ENCODE results near the gene DPM3.

The DPM3 gene

DNA sequence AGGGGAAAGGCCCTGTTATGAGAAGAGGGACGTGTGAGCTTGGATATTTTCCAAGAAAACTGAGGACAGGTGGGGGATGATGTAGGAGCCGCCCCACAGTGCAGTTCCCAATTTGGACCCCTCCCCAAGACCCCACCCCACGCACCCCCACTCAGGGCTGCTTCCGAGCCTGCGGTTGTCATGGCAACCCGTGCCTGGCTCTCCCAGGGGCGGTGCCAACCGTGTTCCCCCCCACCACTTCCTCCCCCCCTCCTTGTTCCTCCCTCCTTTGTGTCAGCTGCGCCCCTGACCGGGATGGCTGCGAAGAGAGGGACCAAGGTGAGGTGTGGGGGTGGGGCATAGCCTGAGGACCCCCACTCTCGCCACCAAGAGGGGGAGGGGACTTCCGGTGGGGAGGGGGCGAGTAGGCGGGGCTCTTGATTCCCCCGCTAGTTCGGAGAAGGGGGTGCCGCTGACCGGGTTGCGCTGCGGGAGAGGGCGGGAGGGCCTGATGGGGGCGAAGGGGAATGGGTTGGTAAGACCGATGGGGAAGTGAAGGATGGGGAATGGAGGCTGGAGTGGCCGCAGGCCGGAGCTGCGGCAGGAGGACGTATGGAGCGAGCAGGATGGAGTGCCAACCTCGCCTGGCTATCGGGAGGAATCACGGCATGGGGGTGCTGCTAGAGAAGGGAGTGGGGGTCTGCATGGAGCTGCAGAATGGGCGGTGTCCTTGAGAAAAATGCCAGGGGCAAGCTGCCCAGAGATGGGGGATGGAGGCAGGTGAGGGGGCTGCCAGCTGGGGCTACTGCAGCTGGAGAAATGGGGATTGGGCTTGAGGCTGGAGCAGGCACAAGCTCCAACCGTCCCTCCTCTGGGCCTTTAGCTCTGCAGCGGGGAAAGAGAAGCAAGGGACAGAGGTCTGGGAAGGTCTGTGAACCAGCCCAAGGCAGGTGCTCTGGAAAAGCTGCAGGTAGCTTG is 34.3 kb upstream of the DPM3 start:
- POLR2A ChIA-PET = interaction anchor here (0.5 to 3.1 kb wide), 7 partner anchors 8 to 658 kb away, joined by 4 to 14 read pairs (median 5); partner anchors contain the start of gene SLC50A1
- Histone ChIP-seq H3K36me3 (ENCODE audit: control insufficient read depth in 2 of 2, insufficient read depth in 1 of 2, low read length in 2 of 2) (peaks cover 5 to 18% of the 10 kb centered on the region in 2 experiments; a peak in 2 of 3 replicates), H3K9me3 (ENCODE audit: control insufficient read depth, insufficient read depth, low read depth, low read length) (no peaks in the 10 kb centered on the region), H3K27ac (ENCODE audit: extremely low read depth, low read depth, low read length) (no peak overlapping the region), H3K4me3 (ENCODE audit: low read depth, low read length) (peak overlapping the region; percentile 6; the same call in 1 of the 2 replicates), H3K4me1 (ENCODE audit: control insufficient read depth, insufficient read depth, low read length) (no peaks in the 10 kb centered on the region)
- CTCF ChIA-PET = interaction anchor here (0.6 to 12.2 kb wide), 16 partner anchors 19 to 210 kb away, joined by 3 to 439 read pairs (median 5); partner anchors contain the start of genes MTX1 and THBS3
- TF ChIP-seq ZNF341 (tag by site-specific recombination; IDR thresholded peaks at IDR 0.05; ENCODE audit: low read depth) (peak; percentile 57), SP3 (tag by site-specific recombination; IDR thresholded peaks at IDR 0.05) (peak; percentile 7), SP2 (tag by site-specific recombination; IDR thresholded peaks at IDR 0.05) (peak; percentile 58), ZNF623 (tag by site-specific recombination; IDR thresholded peaks at IDR 0.05) (no peak), KLF9 (tag by site-specific recombination; IDR thresholded peaks at IDR 0.05; ENCODE audit: low read depth) (0 out of 2 replicates have a peak, but pooled peaks have one; percentile 4)
- TF ChIP-seq, protein P1, sequence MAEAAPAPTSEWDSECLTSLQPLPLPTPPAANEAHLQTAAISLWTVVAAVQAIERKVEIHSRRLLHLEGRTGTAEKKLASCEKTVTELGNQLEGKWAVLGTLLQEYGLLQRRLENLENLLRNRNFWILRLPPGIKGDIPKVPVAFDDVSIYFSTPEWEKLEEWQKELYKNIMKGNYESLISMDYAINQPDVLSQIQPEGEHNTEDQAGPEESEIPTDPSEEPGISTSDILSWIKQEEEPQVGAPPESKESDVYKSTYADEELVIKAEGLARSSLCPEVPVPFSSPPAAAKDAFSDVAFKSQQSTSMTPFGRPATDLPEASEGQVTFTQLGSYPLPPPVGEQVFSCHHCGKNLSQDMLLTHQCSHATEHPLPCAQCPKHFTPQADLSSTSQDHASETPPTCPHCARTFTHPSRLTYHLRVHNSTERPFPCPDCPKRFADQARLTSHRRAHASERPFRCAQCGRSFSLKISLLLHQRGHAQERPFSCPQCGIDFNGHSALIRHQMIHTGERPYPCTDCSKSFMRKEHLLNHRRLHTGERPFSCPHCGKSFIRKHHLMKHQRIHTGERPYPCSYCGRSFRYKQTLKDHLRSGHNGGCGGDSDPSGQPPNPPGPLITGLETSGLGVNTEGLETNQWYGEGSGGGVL (tag by site-specific recombination; IDR thresholded peaks at IDR 0.05) = peak; percentile 67

- Histone ChIP-seq H3K36me3 (ENCODE audit: control insufficient read depth in 2 of 2, insufficient read depth in 1 of 2, low read length in 2 of 2) (peaks cover 5 to 27% of the 10 kb centered on the region in 2 experiments; a peak in 2 of 3 replicates), H3K4me3 (ENCODE audit: low read depth, low read length) (peak within 1 kb of the TSS; percentile 70), H3K9me3 (ENCODE audit: control insufficient read depth, insufficient read depth, low read depth, low read length) (no peaks in the 10 kb centered on the region), H3K27ac (ENCODE audit: extremely low read depth, low read depth, low read length) (peak within 1 kb of the TSS; percentile 52; the same call in 1 of the 2 replicates), H3K4me1 (ENCODE audit: control insufficient read depth, insufficient read depth, low read length) (no peaks in the 10 kb centered on the region)
- POLR2A ChIA-PET = interaction anchor here (0.7 to 3.1 kb wide), 20 partner anchors 9 to 436 kb away, joined by 3 to 17 read pairs (median 5); partner anchors contain the start of genes ADAM15, EFNA1, SCAMP3 and SLC50A1
- CTCF ChIA-PET = interaction anchor here (0.5 to 12.2 kb wide), 41 partner anchors 9 to 648 kb away, joined by 3 to 439 read pairs (median 5); partner anchors contain the start of genes DPM3, EFNA1, MTX1 and SLC50A1
- TF ChIP-seq GLIS1 (tag by site-specific recombination; IDR thresholded peaks at IDR 0.05) = peak; percentile 98
- 0 out of 2 replicates have a peak, but pooled peaks have one; percentile 40 for TF ChIP-seq ZSCAN18 (tag by site-specific recombination; IDR thresholded peaks at IDR 0.05)
- no peak for TF ChIP-seq ZNF121 (tag by site-specific recombination; IDR thresholded peaks at IDR 0.05)
- TF ChIP-seq, protein P2, sequence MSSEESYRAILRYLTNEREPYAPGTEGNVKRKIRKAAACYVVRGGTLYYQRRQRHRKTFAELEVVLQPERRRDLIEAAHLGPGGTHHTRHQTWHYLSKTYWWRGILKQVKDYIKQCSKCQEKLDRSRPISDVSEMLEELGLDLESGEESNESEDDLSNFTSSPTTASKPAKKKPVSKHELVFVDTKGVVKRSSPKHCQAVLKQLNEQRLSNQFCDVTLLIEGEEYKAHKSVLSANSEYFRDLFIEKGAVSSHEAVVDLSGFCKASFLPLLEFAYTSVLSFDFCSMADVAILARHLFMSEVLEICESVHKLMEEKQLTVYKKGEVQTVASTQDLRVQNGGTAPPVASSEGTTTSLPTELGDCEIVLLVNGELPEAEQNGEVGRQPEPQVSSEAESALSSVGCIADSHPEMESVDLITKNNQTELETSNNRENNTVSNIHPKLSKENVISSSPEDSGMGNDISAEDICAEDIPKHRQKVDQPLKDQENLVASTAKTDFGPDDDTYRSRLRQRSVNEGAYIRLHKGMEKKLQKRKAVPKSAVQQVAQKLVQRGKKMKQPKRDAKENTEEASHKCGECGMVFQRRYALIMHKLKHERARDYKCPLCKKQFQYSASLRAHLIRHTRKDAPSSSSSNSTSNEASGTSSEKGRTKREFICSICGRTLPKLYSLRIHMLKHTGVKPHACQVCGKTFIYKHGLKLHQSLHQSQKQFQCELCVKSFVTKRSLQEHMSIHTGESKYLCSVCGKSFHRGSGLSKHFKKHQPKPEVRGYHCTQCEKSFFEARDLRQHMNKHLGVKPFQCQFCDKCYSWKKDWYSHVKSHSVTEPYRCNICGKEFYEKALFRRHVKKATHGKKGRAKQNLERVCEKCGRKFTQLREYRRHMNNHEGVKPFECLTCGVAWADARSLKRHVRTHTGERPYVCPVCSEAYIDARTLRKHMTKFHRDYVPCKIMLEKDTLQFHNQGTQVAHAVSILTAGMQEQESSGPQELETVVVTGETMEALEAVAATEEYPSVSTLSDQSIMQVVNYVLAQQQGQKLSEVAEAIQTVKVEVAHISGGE (tag by site-specific recombination; conservative IDR thresholded peaks at IDR 0.05; ENCODE audit: low read depth) = no peak
- TF ChIP-seq ZNF473 (tag by site-specific recombination; IDR thresholded peaks at IDR 0.05) = no peak
- no peak for TF ChIP-seq ZNF621 (tag by site-specific recombination; IDR thresholded peaks at IDR 0.05)
- TF ChIP-seq ZNF416 (tag by site-specific recombination; IDR thresholded peaks at IDR 0.05) = no peak
- peak; percentile 90 for TF ChIP-seq ZNF335 (tag by site-specific recombination; conservative IDR thresholded peaks at IDR 0.05)
- peak; percentile 74 for TF ChIP-seq IKZF3 (tag by site-specific recombination; IDR thresholded peaks at IDR 0.05)
- TF ChIP-seq ZNF214 (tag by site-specific recombination; IDR thresholded peaks at IDR 0.05; ENCODE audit: borderline replicate concordance) = no peak
- TF ChIP-seq, protein P3, sequence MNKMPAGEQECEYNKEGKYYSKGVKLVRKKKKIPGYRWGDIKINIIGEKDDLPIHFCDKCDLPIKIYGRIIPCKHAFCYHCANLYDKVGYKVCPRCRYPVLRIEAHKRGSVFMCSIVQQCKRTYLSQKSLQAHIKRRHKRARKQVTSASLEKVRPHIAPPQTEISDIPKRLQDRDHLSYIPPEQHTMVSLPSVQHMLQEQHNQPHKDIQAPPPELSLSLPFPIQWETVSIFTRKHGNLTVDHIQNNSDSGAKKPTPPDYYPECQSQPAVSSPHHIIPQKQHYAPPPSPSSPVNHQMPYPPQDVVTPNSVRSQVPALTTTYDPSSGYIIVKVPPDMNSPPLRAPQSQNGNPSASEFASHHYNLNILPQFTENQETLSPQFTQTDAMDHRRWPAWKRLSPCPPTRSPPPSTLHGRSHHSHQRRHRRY (tag by site-specific recombination; IDR thresholded peaks at IDR 0.05) = no peak
- no peak for TF ChIP-seq ZNF704 (tag by site-specific recombination; IDR thresholded peaks at IDR 0.05)
- TF ChIP-seq, protein P4, sequence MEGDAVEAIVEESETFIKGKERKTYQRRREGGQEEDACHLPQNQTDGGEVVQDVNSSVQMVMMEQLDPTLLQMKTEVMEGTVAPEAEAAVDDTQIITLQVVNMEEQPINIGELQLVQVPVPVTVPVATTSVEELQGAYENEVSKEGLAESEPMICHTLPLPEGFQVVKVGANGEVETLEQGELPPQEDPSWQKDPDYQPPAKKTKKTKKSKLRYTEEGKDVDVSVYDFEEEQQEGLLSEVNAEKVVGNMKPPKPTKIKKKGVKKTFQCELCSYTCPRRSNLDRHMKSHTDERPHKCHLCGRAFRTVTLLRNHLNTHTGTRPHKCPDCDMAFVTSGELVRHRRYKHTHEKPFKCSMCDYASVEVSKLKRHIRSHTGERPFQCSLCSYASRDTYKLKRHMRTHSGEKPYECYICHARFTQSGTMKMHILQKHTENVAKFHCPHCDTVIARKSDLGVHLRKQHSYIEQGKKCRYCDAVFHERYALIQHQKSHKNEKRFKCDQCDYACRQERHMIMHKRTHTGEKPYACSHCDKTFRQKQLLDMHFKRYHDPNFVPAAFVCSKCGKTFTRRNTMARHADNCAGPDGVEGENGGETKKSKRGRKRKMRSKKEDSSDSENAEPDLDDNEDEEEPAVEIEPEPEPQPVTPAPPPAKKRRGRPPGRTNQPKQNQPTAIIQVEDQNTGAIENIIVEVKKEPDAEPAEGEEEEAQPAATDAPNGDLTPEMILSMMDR (tag by site-specific recombination; IDR thresholded peaks at IDR 0.05) = no peak
Observed at GRCh38 chr1:155173478-155174323, 33.4 kb upstream of the DPM3 start, which contains the start of gene TRIM46. Gene TRIM46, plus strand, starts transcription at chr1:155173849. Its CDS starts 118 bp downstream, at chr1:155173967.
